NOMO-1 (cell line): ENCODE measurements around the gene DOK3.

ENCODE experiments used
- DNase-seq, 2 experiments: peaks; one replicate each; lab custom pipeline; 2025; ENCODE audit not compliant: unreplicated experiment in 2 of 2; lab: John Stamatoyannopoulos, UW

The DOK3 gene, protein sequence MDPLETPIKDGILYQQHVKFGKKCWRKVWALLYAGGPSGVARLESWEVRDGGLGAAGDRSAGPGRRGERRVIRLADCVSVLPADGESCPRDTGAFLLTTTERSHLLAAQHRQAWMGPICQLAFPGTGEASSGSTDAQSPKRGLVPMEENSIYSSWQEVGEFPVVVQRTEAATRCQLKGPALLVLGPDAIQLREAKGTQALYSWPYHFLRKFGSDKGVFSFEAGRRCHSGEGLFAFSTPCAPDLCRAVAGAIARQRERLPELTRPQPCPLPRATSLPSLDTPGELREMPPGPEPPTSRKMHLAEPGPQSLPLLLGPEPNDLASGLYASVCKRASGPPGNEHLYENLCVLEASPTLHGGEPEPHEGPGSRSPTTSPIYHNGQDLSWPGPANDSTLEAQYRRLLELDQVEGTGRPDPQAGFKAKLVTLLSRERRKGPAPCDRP

DNA sequence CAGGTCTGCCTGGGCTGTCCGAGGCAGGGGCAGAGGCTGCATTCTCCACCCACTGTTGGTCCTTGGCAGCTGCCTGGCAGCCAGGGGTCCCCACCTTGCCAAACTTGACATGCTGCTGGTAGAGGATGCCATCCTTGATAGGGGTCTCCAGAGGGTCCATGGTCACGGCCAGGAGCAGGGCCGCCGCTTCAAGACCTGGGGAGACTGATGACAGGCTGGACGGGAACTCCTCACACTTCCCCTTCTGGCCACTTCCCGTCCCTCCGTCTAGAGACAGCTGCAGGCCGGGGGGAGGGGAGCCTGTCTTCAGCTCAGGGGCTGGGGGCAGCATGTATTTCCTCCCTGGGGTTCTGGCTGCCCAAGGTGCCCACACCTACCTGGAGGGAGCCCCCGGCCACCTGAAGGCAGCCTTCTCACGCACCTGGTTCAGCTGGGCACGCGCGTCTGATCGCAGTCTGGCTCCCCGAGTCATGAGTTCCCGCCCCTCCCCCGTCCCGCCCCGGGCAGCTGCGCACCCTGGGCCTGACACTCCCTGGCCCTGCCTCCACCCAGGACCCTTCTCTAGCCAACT is at the start of gene DOK3:
Gene DOK3 (minus strand): TSS at position 446 of the 571 bp plus-strand sequence. CDS start 286 bp downstream, at position 160.
- DNase-seq, result peak; percentile 38 to 56

DNA sequence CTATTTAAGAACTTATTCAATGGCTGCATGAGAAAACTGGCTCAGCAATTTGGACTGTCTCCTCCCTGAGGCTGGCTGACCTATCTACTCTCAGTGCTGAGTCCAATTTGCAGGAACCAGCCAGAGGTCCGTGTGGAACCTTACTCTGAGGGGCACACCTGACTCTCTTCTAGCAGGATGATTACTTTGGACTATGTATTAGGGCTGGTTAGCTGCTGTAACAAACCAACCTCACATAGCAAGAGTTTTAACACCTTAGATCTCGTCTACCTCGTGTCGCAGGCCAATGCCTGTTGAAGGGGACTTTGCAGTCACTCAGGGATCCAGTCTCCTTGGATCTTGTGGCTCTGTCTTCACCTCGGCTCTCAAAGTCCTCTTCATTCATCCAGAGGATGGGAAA is 48.2 kb upstream of the DOK3 start:
- DNase-seq, result no peak

DNA sequence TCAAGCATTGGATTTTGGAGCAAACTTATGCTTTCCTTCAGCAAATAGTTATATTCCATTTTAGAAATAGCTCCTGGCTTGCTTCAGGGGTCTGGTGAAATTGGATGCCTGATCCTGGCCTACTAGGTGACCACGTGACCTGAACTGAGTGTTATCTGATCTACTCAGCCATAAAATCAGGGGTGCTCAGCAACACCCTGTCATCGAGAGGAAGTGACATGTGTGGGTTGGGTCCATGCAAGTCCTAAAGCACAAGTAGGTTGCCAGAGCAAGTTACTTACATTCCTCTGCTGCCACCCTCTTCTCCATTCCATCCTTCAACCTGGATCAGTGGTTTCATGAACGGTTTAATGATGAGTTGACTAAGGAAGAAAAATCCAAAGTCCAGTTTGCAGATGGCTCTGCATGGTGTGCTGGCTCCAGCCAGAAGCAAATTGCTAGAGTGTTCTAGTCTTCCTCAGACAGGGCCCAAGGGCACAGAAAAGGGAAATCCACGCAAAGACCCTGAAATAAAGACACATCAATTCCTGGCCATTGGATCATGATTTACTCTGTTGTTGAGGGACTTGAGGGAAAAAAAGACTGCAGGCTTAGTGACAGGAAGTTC is 47.5 kb upstream of the DOK3 start:
- DNase-seq, result no peak

DNA sequence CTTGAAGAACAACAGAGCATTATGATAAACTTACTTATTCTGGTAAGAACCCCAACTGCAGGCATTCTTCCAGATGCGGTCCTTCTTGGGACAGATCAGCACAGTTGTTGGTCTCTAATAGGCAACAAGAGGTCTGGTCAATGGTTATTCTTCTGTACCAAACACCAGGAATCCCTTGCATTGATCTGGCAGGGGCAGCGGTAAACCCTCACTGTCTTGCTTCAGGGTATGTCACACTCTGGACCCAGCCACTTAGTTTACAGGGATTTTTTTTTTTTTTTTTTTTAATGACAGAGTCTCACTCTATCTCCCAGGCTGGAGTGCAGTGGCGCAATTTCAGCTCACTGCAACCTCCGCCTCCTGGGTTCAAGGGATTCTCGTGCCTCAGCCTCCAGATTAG is 46.0 kb upstream of the DOK3 start:
- DNase-seq, result no peak

DNA sequence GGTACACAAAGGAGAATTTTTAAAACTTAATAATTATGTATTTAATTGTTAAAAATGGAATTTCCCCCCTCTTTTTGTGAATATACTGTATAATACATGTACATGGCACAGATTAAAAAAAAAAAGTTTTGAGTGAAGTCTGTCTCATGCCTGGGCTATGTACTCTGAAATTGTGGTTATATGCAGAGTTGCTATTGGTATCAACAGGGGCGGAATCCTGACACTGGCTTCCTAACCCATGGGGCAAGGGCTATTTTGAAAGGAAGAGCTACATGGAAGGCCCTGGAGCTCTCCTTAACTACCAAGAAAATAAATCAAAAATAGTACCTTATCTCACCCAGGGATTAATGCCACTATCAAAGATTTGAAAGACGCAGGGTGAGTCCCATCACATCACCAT is 45.6 kb upstream of the DOK3 start:
- DNase-seq, result no peak

DNA sequence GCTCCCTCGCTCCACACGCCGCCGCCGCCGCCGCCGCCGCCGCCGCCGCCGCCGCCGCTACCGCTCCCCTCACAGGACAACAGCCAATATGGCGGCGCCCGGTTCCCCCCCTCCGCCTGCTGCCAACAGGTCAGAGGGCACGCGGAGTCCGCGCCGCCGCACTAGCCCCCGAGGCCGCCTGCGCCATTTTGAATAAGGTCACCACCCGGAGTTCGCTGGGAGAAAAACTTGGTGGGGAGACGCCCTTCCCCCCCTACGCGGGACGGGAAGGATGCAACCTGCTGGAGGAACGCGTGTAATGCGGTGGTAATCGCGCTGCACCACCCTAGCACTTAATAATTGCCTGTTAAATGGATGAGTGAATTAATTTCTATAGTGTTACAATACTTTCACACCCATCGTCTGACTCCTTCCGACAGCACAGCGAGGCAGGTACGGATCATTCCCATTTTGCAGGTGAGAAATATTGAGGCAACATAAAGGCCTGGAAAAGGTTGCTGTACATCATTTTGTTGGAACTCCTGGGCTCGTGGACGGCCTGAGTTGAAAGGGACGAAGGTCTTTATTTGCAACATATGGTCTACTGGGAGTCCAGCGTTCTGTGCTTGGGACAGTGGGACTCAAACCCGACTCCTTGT is 45.0 kb upstream of the DOK3 start, which contains the start of gene FAM193B:
Gene FAM193B (minus strand): TSS at position 90 of the 638 bp plus-strand sequence. CDS start 105 bp downstream, outside the sequence.
- DNase-seq, result peak; percentile 89 to 92

DNA sequence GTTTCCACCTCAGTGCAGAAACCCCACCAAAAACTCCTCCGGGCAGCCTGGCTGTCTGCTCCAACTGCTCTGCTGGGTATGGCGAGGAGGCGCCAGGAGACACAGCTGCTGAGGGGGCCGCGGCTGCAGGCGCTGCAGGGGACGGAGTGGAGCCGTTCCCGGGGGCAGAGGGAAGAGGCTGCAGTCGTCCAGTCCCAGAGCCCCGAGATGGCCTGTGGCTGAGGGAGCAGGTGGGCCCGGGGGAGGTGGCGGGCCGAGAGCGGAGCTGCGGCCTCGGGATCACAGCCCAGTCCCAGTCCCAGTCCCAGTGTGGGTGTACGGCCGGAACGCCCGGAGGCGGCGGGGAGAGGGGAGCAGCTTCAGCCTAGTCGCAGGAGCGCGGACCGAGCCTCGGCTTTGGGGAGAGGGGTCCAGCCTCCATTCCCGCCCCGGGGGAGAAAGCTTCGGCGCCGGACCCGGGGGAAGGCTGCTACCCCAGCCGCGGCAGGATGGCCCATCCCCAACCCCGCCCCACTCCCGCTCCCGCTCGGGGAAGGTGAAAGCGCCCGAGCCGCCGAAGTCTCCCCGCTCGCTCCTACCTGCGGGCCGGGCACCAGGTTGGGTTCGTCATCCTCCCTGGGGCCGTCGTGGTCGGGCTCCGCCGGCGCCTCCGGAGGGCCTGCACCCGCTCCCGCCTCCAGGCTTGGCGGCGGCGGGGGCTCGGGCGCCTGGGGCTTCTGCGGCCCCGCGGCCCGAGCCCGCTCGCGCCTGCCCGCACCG is 44.2 kb upstream of the DOK3 start:
- no peak for DNase-seq

DNA sequence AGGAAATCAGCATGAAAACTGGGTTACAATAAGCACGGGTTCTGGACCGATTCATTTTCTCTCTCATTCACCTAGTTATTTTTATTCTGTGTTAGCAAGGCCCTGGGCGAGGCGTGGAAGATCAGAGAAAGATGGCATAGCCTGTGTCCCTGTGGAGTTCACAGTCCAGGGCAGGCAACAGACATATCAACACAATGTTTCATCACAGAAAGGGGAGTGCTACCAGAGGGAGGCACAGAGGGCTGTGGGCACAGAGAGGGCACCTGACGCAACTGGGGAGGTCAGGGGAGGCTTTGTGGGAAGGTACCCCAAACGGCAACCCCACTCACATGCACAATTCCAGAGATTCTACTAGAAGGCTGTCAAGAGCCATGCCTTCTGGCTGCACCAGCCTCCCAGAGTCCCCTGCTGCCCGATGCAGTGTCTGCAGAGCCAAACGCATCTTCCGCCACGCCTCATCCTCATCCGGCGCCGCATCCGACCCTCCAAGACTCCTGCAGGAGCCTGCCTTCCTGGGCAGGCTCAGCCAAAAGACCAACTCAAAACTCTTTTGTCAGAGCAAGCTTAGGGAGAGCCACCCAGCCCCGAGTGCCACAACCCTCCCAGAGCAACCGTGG is 43.3 kb upstream of the DOK3 start:
- DNase-seq, result no peak

DNA sequence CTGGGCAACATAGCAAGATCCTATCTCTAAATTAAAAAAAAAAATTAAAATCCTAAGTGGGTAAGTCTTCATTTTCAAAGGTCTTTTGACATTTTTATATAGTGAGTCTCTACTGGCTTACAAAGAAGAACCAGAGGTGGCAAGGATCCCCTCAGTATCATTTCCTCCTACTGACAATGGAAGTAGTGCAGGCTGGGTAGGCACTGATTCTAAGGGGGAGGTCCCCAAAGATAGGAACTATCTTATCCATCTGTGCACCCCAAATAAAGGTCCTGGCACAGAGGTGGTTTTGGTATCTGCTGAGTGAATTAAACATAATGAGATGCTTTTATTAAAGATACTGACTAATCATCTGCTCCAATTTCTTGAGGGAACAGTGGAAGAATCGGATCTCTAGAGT is 40.5 kb upstream of the DOK3 start:
- no peak for DNase-seq

DNA sequence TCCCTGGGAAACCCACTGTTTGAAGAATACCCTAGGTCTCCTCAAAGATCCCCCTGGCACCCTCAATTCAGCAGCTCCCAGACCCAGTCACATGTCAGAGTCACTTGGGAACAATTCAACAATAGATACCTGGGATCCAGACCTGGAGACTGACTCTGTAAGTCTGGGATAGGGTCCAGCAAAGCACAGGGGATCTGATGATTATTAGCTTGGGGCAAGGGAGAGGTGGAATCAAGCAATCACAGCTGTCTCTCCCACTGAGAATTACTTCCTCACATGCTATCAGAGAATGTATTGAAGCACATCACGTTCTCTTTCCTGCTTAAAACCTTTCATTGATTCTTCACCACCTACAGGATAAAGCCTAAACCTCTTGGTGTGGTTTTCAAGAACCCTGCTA is 38.9 kb upstream of the DOK3 start:
- no peak for DNase-seq

DNA sequence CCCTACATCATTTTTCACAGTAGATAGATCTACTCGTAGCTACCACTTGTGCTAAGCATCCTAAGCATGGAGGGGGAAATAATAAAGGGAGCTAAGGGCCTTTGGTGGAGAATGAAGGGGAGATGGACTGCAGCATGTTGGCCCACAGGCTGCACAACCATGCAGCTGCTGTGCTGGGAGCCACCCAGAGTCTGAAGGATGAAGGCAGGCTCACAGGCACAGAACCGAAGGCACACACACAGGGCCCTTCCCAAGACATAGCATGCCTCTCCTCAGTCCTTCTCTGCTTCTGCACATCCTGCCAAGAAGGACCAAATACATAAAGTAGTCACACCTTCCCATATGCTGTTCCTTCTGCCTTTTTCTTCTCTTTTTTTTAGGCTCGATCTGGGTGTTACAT is 38.1 kb upstream of the DOK3 start:
- no peak for DNase-seq

DNA sequence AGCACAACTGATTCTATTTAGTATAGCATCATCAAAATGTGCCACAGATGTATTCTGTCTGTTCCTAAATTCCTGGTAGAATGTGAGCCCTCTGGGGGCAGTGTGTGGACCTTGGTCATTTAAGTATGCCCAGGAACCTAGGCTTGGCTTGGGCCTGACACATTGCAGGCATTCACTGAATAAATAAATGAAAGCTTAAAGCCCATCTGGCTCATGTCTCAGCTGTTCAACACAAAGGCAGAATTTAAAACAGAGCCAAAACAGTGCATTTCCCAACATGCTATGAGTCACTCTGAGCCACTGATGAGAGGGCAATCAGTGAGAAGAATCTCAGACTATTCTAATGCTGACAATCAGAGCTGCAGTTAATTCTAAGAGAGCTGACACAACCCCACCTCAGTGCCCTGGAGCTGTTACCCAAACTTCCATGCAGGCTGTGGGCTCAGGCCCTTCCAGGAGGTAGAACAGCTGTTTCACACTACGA is 36.7 kb upstream of the DOK3 start:
- peak; percentile 60 to 80 for DNase-seq

DNA sequence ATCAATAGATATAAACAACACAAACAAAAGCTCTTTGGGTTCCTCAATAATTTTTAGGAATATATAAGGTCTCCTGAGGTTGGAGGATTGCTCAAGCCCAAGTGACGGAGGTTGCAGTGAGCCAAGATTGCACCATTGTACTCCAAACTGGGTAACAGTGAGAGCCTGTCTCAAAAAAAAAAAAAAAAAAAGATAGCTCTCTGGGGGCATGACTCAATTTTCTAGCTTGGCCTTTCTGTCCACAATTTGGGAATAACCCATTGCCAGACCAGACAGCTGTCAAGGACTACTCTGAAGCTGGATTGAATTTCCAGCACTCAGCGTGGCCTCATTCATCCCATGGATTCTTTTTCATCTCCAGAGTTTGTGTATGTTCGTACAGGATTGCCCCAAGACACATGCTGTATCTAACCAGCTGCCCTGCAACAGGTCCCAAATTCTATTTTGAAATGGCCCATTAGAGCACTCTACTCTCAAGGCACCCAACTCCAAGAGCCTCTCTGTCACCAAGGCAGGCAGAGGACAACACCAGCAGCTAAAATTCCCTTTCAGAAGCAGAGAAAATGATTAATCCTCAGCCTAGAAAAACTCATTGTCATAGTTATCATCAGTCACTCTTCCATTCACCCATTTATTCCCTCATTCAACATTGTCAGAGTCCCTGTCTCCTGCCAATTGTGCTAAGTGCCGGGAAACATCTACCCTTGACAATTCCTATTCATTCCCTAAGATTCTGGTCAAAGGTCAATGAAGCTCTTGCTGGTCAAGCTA is 36.0 kb upstream of the DOK3 start:
- DNase-seq, result peak; percentile 44 to 66

DNA sequence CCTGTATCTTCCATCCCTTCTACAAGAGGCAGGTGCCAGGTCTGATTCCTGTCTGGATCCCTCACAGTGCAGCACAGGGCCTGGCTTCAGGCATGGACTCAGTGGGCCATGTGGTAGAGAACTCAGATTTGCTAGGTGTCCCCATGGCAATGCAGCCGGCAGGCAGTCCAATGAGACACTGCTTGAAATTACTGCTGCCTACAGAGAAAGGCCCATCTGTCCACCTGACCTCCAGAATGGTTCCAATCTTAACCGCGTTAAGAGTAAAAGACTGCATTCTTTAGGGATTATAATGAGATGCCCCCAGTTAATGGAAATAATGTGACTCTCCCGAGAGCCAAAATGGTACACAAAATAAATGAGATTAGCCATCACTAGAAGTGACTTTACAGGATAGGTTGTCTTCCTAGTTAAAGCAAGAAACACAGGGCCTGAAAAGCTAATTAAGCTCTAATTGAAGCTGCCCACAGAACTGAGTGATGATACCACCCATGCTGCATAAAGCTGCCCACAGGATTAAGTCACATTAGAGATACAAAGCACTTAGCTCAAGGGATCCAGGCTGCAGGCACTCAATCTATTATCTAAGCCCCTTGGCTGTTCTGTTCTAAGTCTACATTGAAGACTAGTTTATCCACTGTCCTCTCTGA is 33.3 kb upstream of the DOK3 start:
- DNase-seq, result no peak

DNA sequence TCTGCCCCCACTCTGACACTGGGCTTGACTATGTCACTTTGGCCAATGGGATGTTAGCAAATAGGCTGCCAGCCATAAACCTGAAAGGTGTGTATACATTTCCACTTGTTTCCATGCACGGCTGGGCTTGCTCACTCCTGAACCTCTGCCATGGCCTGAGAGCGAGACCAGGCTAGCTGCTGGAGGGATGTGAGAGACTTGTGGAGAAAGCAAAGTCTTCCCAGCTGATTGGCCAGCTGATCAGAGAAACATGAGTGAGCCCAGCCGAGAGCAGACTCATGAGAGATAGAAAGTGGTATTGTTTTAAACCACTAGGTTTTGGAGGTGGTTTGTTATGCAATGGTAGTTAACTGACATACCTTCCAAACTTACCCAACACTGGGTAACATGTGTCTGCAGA is 30.8 kb upstream of the DOK3 start:
- DNase-seq, result no peak

DNA sequence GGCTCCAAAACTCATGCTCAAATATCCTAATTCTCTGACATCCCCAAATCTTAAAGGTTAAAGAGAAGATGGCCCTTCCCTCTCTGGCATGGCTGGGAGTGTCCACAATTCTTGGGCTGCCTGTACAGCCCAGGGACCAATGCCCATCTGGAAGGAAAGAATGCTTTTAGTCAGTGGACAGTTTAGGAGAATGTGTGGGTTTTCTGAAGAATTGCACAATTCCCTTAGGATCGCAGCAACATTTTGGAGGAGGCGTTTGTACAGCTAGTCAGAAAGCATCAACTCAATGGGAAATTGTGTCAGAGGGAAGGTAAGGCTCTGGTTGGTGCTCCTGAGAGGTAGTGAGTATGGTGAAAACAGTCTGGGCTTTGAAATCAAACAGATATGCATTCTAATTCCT is 29.8 kb upstream of the DOK3 start:
- DNase-seq, result no peak

DNA sequence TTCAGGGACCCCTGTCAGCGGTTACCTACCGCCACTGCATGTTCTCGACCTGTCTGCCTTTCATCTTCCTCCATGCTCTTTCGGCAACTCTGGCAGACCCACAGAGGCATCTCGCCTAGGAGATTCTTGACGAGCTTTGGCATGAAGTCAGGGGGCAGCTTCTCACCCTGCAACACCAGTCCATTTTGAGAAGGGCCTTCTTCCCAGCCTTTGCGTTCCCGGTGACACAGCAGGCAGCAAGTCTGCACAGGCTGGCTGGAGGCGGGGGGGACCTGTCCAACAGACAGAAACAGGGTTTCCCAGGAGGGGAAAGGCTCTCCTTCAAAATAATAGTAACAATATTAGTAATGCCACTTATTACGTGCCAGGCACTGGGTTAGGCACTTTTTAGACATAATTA is 29.2 kb upstream of the DOK3 start:
- DNase-seq, result no peak

DNA sequence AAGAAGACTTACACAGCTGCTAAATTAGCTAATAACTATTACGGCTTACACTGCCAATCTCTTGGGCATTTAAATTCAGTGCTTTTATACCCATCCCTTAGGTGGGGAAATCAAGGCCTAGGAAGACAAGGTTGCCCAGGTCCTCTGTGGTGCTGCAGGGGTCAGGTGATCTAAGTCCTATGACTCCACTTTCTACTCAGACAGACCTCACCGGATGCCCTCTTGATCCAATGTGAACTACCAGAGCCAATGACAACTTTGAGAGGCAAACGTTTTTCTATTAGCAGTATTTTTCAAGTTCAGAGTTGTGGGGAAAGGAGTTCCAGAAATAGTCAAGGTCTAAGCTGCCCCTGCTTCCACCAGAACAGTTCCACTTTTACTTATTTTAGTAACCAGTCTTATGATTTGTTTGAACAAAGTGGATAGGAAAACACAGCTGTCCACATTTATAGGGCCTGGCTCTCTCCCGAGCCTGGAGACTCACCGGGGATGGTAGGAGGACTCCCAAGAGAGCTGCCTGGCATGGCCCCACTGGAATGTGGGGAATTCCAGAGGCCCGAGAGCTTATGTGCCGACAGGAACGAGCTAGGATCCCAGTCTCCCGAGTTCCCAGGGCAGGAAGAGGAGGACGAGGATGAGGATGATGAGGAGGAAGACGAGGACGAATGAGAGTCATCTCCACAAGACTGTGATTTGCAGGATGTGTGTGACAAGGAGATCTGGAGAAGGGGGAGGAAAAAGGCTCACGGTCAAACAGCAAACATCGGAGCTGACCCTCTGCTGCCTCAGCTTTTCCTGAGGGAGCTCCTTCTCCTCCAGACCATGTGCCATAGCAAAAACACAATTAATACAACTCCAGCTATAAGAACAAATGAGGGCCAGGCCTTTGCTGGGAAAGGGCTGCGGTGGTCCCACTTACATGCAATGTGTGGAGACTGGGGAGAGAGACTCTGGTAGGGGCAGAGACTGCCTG is 28.0 kb upstream of the DOK3 start:
- DNase-seq, result no peak
